Esophagus muscularis mucosa (tissue), 4 donors: Measurements from ENCODE around the gene CALB2. TPM values are rescaled to one million over a fixed set of nuclear protein-coding genes. Genes with fewer than 3 reads are reported as not detected.

Source experiments
- total RNA-seq, 4 donors: library from RNA; depleted of rRNA; stranded (reverse); fragments of >200 nt; gene quantifications; one replicate each; pipeline versions ENCODE4 v1.1.0 to v1.2.1, GENCODE V29; 2016

The CALB2 gene
- total RNA-seq, 4 donors from 2014 or later: 0.71 to 3.6 (median 2.4) TPM

Other genes with a start within 250 kb of the CALB2 start
- gene HYDIN, start 128.0 kb upstream of the CALB2 start, total RNA-seq: 1 to 10 TPM in 3 of 4 donors, under 1 TPM in 1; 0.32 to 2.6 (median 1.5) TPM
- 10 to 100 TPM; 12.2 to 19.0 (median 15.8) TPM for gene CMTR2, start 69.3 kb upstream of the CALB2 start, total RNA-seq
- not detected for gene TLE7, start 83.3 kb downstream of the CALB2 start, total RNA-seq
- 10 to 100 TPM in 3 of 4 donors, 1 to 10 TPM in 1; 9.4 to 12.5 (median 11.2) TPM for gene ZNF23, start 103.5 kb downstream of the CALB2 start, total RNA-seq
- gene ZNF19, start 130.6 kb downstream of the CALB2 start, total RNA-seq: 1 to 10 TPM; 2.3 to 4.0 (median 2.9) TPM
- under 1 TPM in 2 of 4 donors, not detected in 2; 0.26 to 0.63 TPM for gene CHST4, start 167.7 kb downstream of the CALB2 start, total RNA-seq
- gene TAT, start 218.4 kb downstream of the CALB2 start, total RNA-seq: not detected